Measurements from ENCODE around the gene ECT2L.

DNA sequence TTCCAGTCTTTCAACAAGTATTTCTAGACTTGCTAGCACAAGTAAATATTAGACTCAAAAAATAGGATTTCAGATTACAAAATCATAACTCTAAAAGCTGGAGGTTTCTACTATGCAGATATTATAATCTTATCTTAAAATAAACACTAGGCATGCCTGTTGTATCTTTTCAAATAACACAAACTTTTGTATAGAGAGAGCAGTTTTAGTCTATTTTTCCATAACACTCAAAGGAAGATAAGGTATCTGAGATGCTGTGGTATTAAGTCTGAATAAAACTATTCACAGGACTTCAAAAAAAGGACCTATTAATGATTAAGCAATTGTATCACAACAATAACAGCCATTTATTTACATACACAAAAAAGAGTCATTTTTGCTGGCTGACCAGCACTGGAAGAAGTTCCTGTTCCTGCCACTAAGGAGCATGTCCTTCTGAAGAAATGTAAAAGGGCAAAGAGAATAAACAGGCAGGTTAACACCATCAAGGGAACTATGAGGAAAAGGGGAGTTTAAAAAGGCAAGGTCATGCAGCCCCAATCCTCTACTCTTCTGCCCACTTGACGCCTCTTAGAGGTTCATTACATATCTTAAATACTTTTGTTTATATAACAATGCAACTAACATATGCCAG is 152.8 kb downstream of the ECT2L start:
- TF ChIP-seq CTCF (IDR thresholded peaks at IDR 0.05), result peak in 1 of 3 experiments; percentile 25
- TF ChIP-seq POLR2AphosphoS5 (IDR thresholded peaks at IDR 0.05), result no peak
- no peak for TF ChIP-seq POLR2A (IDR thresholded peaks at IDR 0.05; ENCODE audit: low read depth)

Data from esophagus muscularis mucosa (tissue), 3 donors.